IPS-15b (cell line): ENCODE measurements around the gene SMU1.

Experiments
- H3K27me3 ChIP-seq: one replicate; pipeline ENCODE4 v1.6.1; 2013; ENCODE audit warnings: low read length; ENCODE audit not compliant: control insufficient read depth, insufficient read depth
- H3K36me3 ChIP-seq: one replicate; pipeline ENCODE4 v1.6.1; 2013; ENCODE audit warnings: low read length; ENCODE audit not compliant: control insufficient read depth, insufficient read depth
- H3K4me1 ChIP-seq: one replicate; pipeline ENCODE4 v1.6.1; 2013; ENCODE audit warnings: mild to moderate bottlenecking, low read length; ENCODE audit not compliant: control insufficient read depth, insufficient read depth
- H3K4me3 ChIP-seq: one replicate; pipeline ENCODE4 v1.5.1; 2013; ENCODE audit warnings: low read depth, low read length
- H3K9ac ChIP-seq: one replicate; pipeline ENCODE4 v1.6.1; 2013; ENCODE audit warnings: low read depth, mild to moderate bottlenecking, low read length
- H3K9me3 ChIP-seq: one replicate; pipeline ENCODE4 v1.6.1; 2013; ENCODE audit warnings: mild to moderate bottlenecking, low read length; ENCODE audit not compliant: control insufficient read depth, insufficient read depth

The SMU1 gene

DNA sequence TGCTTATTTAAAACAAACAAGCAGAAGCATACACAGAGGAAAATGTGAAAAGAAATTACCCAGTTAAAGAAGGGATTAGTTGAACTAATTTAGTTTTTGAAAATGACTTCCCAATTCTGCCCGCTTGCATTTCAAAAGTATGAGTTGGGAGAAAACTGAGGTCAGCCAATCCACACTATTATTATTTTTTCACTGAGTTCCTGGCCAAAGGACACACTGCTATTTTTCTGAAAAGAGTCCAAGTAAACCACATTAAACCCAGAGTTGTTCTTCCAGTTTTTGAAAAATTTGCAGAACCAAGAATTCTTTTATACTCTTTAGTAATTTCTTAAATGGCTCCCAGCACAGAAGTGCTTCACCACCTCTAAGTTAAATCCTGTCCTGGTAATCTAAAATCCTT, 7.5 kb downstream of the SMU1 start:
- Histone ChIP-seq H3K4me3 (no peak overlapping the region), H3K9me3 (no peaks in the 10 kb centered on the region), H3K9ac (no peak overlapping the region), H3K27me3 (no peaks in the 10 kb centered on the region), H3K4me1 (no peaks in the 10 kb centered on the region), H3K36me3 (peaks cover 17% of the 10 kb centered on the region)

DNA sequence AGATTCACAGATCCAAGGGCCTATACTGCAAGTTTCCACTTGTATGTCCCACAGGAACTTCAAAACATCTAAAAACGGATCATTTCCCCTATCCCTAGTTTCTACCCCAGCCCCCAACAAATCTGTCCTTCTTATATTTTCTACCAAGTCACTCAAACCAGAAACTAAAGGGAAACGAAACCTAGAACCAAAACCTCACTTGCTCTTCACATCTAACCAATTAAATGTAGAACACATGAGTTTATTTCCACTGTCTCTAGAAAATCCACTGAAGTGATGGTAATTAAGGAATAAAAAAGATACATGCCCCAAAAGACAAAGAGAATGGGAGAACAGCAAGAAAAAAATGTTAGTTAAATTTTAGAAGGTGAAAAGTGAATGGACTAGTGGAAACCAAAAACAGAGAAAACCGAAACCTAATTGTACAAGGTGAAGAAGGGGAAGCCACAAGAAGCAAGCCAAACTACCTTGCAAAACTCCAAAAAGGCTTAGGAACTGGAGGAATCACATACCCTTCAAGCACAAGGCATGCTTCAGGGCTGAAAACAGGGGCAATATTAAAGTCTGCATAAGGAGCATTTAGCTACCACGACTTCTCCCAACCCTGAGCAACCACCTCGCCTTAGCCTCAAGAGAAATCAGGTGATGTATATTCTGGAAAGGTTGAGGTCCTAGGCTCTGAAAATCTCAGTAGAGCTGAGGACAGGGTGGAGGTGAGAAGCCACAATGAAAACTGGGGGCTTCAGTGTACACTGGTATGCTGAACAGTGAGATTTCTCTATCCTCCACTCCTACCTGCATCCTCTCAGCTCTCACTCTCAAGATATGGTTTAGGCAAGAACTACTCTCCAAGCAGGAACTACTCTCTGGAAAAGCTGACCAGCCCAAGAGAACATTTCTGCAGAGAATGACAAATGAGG, 11.1 kb downstream of the SMU1 start:
- H3K27me3 ChIP-seq, result no peaks in the 10 kb centered on the region
- peaks cover 4% of the 10 kb centered on the region for H3K36me3 ChIP-seq
- H3K9ac ChIP-seq, result no peak overlapping the region
- no peaks in the 10 kb centered on the region for H3K4me1 ChIP-seq
- no peak overlapping the region for H3K4me3 ChIP-seq
- no peaks in the 10 kb centered on the region for H3K9me3 ChIP-seq

DNA sequence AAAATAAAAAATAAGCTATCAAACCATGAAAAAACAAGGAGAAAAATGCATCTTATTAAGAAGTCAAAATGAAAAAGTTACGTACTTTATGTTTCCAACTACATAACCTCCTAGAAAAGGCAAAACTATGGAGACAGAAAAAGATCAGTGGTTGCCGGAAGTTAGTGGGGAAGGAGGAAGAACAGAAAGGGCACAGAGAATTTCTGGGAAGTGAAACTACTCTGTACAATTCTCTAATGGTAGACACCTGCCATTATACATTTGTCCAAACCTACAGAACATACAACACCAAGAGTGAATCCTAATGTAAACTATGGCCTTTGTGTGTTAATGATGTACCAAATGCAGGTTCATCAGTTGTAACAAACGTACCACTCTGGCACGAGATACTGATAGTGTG, 25.3 kb downstream of the SMU1 start:
- H3K4me1 ChIP-seq, result no peaks in the 10 kb centered on the region
- peaks cover 15% of the 10 kb centered on the region for H3K36me3 ChIP-seq
- H3K4me3 ChIP-seq, result no peak overlapping the region
- H3K9me3 ChIP-seq, result no peaks in the 10 kb centered on the region
- no peak overlapping the region for H3K9ac ChIP-seq
- H3K27me3 ChIP-seq, result no peaks in the 10 kb centered on the region

DNA sequence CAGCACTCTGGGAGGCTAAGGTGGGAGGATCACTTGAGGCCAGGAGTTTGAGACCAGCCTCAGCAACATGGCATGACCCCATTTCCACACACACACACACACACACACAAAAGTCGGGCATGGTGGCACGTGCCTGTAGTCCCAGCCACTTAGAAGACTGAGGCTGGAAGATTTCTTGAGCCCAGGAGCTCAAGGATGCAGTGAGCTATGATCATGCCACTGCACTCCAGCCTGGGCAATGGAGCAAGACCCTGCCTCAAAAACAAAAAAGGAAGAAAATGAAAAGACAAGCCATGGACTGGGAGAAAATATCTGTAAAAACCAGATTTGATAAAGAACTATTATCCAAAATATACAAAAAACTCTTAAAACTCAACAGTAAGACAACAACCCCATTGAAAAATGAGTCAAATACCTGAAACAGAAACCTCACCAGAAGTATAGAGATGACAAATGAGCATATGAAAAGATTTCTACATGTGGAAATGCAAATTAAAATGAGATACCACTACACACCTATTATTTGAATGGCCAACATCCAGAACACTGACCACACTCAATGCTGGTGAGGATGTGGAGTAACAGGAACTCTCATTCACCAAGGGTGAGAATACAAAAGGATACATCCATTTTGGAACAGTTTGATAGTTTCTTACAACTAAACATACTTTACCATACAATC, 26.7 kb downstream of the SMU1 start:
- H3K36me3 ChIP-seq, result peaks cover 7% of the 10 kb centered on the region
- H3K4me1 ChIP-seq, result no peaks in the 10 kb centered on the region
- H3K4me3 ChIP-seq, result no peak overlapping the region
- no peak overlapping the region for H3K9ac ChIP-seq
- H3K9me3 ChIP-seq, result no peaks in the 10 kb centered on the region
- no peaks in the 10 kb centered on the region for H3K27me3 ChIP-seq

DNA sequence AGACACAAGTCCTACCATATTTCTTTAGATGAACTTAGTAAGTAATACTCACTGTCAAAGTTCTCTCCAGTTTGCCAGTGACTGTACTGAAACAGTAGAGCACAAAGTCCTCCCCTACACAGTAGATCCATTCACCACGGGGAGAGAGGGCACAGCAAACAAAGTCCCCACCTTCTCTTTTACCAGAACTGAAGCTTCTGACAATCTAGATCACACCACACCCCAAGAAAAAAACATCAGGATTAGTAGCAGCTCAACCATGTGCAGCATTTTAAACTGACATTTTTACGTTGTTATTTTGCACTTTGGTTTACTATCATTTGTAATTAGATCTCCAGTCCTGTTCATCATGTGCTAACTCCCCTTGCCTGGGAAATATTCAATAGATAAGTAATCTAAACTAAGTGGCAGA, 28.4 kb downstream of the SMU1 start:
- H3K36me3 ChIP-seq, result peaks cover 7% of the 10 kb centered on the region
- H3K27me3 ChIP-seq, result no peaks in the 10 kb centered on the region
- H3K9ac ChIP-seq, result no peak overlapping the region
- H3K4me3 ChIP-seq, result no peak overlapping the region
- H3K9me3 ChIP-seq, result no peaks in the 10 kb centered on the region
- H3K4me1 ChIP-seq, result peaks cover 5% of the 10 kb centered on the region

DNA sequence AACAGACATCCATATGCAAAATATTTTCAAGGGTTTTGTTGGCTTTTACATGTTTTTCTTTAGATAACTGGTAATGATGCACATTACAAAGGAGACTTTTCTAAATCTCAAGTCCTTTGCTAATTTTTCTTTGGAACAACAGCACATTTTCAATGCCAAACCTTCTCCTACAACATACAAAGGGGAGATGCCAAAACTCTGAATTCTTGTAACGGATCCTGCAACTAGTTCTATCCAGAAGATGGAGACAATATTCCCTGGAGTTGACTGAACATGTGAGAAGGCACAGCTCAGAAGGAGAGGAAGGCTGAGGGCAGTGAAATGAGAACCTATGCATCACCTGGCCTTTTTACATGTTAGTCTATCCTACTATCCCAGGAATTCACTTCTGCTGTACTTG, 30.4 kb downstream of the SMU1 start:
- peaks cover 7% of the 10 kb centered on the region for H3K4me1 ChIP-seq
- H3K4me3 ChIP-seq, result no peak overlapping the region
- no peak overlapping the region for H3K9ac ChIP-seq
- no peaks in the 10 kb centered on the region for H3K9me3 ChIP-seq
- no peaks in the 10 kb centered on the region for H3K27me3 ChIP-seq
- H3K36me3 ChIP-seq, result peaks cover 4% of the 10 kb centered on the region

DNA sequence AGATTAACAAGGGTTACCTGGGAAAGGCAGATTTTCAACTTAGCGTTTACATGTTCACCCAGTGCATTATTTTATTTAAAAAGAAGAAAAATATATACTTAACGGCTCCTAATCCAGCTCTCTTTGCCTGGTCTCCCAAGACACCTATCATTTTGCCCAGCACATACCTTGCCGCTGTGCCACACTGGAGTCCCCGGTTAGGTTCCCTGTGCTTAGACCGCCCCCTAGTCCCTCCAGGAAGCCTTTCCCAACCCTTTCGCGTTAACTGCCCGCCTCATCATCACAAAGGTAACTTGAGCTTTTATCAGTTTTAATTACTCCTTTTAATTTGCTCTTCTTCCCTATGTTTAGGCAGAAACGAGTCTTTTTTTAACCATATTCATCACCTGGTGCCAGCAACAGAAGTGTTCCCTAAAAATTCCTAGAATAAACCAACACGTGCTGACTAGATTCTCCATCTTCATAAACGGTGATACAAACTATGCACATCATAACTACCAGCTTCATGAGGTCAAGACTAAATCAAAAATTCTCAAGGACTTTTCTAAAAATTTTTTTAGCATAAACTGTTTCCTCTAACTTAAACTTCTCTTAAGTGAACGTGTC, 31.7 kb downstream of the SMU1 start:
- H3K4me3 ChIP-seq, result peak overlapping the region; percentile 76

DNA sequence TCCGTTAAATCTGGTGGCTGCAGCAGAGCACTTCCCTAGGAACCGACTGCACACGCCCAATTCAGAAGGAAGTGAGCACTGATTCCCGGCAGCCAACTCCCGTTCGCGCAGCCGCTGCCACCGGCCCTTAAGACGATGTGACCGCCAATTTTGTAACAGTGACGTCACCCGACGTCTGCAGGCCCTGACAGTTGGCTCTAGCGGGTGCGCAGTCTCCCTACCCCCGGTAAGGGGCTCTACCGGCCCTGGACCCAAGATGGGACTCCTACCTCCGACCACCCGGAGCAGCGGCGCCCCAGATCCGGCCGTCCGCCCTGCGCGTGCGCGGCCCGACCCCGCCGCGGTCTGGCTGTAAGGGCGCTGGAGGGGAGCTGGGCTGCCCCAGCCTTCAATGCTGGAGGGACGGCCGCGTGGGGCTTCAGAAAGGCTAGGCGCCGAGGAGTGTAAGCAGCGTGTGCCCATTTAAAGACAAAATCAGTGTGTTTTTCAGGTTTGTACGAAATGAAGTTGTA, 32.3 kb downstream of the SMU1 start:
- Histone ChIP-seq H3K4me3 (peak overlapping the region; percentile 76), H3K4me1 (peaks cover 7% of the 10 kb centered on the region), H3K36me3 (peaks cover 4% of the 10 kb centered on the region), H3K9me3 (no peaks in the 10 kb centered on the region), H3K9ac (peak overlapping the region; percentile 47), H3K27me3 (no peaks in the 10 kb centered on the region)

More for the DNA sequence above, 31.7 kb downstream of the SMU1 start:
- Histone ChIP-seq H3K4me1 (peaks cover 7% of the 10 kb centered on the region), H3K9me3 (no peaks in the 10 kb centered on the region), H3K36me3 (peaks cover 4% of the 10 kb centered on the region), H3K27me3 (no peaks in the 10 kb centered on the region), H3K9ac (peak overlapping the region; percentile 47)

DNA sequence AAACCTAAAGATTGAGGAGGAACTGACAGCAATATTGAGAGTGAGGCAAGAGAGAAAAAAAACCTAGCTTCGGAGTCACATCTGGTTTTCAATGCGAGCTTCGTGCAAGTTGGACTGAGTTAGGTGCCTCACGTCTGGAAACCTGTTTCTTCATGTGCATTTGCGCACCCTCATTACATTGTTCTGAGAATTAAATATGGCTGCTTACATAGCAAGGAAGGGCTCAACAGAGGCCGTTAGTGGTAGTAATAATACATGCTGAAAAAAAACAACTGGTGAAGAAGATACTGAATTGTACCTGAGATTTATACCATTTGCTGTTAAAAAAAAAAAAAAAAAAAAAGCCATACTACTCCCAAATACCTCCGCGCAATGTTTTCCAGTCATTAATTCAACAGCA, 32.8 kb downstream of the SMU1 start:
- Histone ChIP-seq H3K27me3 (no peaks in the 10 kb centered on the region), H3K36me3 (peaks cover 7% of the 10 kb centered on the region), H3K9ac (no peak overlapping the region), H3K4me3 (peak overlapping the region; percentile 76), H3K4me1 (peaks cover 7% of the 10 kb centered on the region), H3K9me3 (no peaks in the 10 kb centered on the region)

DNA sequence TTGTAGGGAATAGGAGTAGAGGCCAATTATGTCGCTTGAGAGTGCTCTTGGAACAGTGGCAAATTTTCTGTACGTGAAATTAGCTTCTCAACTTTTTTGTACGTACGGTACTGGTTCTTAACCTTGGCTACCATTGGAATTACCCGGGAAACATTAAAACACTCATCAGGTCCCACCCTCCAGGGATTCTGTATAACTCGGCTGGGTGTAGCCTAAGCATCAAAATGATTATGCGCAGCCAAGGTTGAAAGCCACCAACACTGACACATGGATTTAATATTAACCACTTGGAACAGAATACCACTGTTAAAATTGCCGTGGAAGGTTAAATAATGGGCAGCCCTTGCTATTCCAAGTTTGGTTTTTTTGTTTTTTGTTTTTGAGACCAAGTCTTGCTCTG, 34.0 kb downstream of the SMU1 start:
- no peaks in the 10 kb centered on the region for H3K27me3 ChIP-seq
- H3K4me3 ChIP-seq, result no peak overlapping the region
- peaks cover 7% of the 10 kb centered on the region for H3K4me1 ChIP-seq
- peaks cover 16% of the 10 kb centered on the region for H3K36me3 ChIP-seq
- H3K9ac ChIP-seq, result no peak overlapping the region
- no peaks in the 10 kb centered on the region for H3K9me3 ChIP-seq

DNA sequence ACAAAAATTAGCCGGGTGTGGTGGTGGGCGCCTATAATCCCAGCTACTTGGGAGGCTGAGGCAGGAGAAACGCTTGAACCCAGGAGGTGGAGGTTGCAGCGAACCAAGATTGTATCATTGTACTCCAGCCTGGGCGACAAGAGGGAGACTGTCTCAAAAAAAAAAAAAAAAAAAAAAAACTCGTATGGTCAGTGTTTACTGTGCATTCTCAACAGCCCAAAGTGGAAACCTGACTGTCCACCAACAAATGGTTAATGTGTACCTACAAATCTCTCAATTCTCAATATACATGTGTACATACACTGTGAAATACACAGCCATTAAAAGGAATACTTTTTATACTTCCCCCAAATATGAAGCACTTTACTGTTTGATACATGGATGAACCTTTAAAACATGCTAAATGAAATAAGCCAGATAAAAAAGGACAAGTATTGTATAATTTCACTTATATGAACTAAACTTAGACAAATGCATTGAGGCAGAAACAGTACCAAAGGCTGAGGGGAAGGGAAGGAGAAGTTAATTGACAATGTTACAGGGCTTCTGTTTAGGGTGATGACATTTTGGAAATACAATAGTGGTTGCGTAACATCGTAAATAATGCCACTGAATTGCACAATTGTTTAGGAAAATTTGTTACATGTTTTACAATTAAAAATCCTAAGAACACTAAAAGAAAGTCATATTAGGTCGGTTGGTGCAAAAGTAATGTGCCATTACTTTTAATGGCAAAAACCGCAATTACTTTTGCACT, 34.9 kb downstream of the SMU1 start:
- H3K4me3 ChIP-seq, result no peak overlapping the region
- no peaks in the 10 kb centered on the region for H3K9me3 ChIP-seq
- peaks cover 7% of the 10 kb centered on the region for H3K4me1 ChIP-seq
- H3K9ac ChIP-seq, result no peak overlapping the region
- peaks cover 19% of the 10 kb centered on the region for H3K36me3 ChIP-seq
- H3K27me3 ChIP-seq, result no peaks in the 10 kb centered on the region
